Activated CD8-positive, alpha-beta T cell treated with anti-CD3 and anti-CD28 coated beads for 36 hours (primary cell): ENCODE measurements around the gene ATP5F1D. TPM values are rescaled to one million over a fixed set of nuclear protein-coding genes. Genes with fewer than 3 reads are reported as not detected.
"Not testable (repeated sequence)": the region's sequence is repeated elsewhere in the genome, so short reads cannot be mapped to it uniquely, and the experiment has no call there.

Experiments
- ATAC-seq: fragments of 200-7000 bp; cut with Tn5 transposase; one replicate; pipeline ENCODE4 v1.10.0; 2021; ENCODE audit warnings: mild to moderate bottlenecking, moderate library complexity
- CTCF ChIA-PET: fragments of 350-600 bp; sonication (Branson Sonifier 250); formaldehyde crosslinking; loops from one replicate; lab custom pipeline; 2021; ENCODE audit warnings: antibody characterized with exemption; lab: Charles Lee
- POLR2A ChIA-PET: fragments of 350-600 bp; sonication (Branson Sonifier 250); formaldehyde crosslinking; loops from one replicate; lab custom pipeline; 2021; ENCODE audit warnings: antibody characterized with exemption; lab: Charles Lee
- DNase-seq: peaks from one replicate; pipeline ENCODE4 v3.0.0-alpha.2; 2020
- H3K27ac Mint-ChIP-seq: one replicate; pipeline ENCODE4 v1.8.0; 2021; ENCODE audit warnings: mild to moderate bottlenecking, mixed read lengths
- H3K27me3 Mint-ChIP-seq: one replicate; pipeline ENCODE4 v1.8.0; 2021; ENCODE audit warnings: mixed read lengths
- H3K36me3 Mint-ChIP-seq: one replicate; pipeline ENCODE4 v1.8.0; 2021; ENCODE audit warnings: low read depth, mixed read lengths
- H3K4me1 Mint-ChIP-seq: one replicate; pipeline ENCODE4 v1.8.0; 2021; ENCODE audit warnings: low read depth, mixed read lengths
- H3K4me3 Mint-ChIP-seq: one replicate; pipeline ENCODE4 v1.8.0; 2021; ENCODE audit warnings: mild to moderate bottlenecking, moderate library complexity, mixed read lengths
- H3K9me3 Mint-ChIP-seq: one replicate; pipeline ENCODE4 v1.8.0; 2021; ENCODE audit warnings: mixed read lengths
- intact Hi-C: fragments of 100-400 bp; cut with micrococcal nuclease; formaldehyde crosslinking; loops from one replicate; pipeline ENCODE4 v1.10.0; 2022
- total RNA-seq, 2 experiments: library from RNA; stranded (reverse); gene quantifications; one replicate each; pipeline ENCODE4 v1.2.3, GENCODE V29; 2021
- TF ChIP-seq, protein P1 (sequence below): fragments of 200-600 bp; IDR thresholded peaks from one replicate; pipeline ENCODE4 v1.8.0; 2022; ENCODE audit warnings: antibody characterized with exemption, mild to moderate bottlenecking

ATP5F1D gene
- total RNA-seq, 2 experiments from 2014 or later = 186 to 199 TPM

DNA sequence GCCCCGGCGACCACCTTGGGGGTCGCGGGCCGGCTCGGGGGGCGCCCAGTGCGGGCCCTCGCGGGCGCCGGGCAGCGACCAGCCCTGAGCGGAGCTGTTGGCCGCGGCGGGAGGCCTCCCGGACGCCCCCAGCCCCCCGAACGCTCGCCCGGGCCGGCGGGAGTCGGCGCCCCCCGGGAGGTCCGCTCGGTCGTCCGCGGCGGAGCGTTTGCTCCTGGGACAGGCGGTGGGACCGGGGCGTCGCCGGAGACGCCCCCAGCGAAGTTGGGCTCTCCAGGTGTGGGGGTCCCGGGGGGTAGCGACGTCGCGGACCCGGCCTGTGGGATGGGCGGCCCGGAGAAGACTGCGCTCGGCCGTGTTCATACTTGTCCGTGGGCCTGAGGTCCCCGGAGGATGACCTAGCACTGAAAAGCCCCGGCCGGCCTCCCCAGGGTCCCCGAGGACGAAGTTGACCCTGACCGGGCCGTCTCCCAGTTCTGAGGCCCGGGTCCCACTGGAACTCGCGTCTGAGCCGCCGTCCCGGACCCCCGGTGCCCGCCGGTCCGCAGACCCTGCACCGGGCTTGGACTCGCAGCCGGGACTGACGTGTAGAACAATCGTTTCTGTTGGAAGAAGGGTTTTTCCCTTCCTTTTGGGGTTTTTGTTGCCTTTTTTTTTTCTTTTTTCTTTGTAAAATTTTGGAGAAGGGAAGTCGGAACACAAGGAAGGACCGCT, 35.2 kb upstream of the ATP5F1D start:
- peaks cover 13% of the 10 kb centered on the region for H3K36me3 Mint-ChIP-seq
- ChIA-PET CTCF (no interaction called here), POLR2A (interaction anchor here (1.0 kb wide), 1 partner anchor 1047 kb away, joined by 3 read pairs; no protein-coding TSS in a partner anchor)
- peak overlapping the region; percentile 97 for H3K4me3 Mint-ChIP-seq
- DNase-seq (no peak), ATAC-seq (no peak)
- H3K4me1 Mint-ChIP-seq = peaks cover 20% of the 10 kb centered on the region
- no peaks in the 10 kb centered on the region for H3K9me3 Mint-ChIP-seq
- intact Hi-C loops = no loop called here
- TF ChIP-seq, protein P1, sequence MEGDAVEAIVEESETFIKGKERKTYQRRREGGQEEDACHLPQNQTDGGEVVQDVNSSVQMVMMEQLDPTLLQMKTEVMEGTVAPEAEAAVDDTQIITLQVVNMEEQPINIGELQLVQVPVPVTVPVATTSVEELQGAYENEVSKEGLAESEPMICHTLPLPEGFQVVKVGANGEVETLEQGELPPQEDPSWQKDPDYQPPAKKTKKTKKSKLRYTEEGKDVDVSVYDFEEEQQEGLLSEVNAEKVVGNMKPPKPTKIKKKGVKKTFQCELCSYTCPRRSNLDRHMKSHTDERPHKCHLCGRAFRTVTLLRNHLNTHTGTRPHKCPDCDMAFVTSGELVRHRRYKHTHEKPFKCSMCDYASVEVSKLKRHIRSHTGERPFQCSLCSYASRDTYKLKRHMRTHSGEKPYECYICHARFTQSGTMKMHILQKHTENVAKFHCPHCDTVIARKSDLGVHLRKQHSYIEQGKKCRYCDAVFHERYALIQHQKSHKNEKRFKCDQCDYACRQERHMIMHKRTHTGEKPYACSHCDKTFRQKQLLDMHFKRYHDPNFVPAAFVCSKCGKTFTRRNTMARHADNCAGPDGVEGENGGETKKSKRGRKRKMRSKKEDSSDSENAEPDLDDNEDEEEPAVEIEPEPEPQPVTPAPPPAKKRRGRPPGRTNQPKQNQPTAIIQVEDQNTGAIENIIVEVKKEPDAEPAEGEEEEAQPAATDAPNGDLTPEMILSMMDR = no peak
- H3K27ac Mint-ChIP-seq = peak overlapping the region; percentile 79
- no peaks in the 10 kb centered on the region for H3K27me3 Mint-ChIP-seq

DNA sequence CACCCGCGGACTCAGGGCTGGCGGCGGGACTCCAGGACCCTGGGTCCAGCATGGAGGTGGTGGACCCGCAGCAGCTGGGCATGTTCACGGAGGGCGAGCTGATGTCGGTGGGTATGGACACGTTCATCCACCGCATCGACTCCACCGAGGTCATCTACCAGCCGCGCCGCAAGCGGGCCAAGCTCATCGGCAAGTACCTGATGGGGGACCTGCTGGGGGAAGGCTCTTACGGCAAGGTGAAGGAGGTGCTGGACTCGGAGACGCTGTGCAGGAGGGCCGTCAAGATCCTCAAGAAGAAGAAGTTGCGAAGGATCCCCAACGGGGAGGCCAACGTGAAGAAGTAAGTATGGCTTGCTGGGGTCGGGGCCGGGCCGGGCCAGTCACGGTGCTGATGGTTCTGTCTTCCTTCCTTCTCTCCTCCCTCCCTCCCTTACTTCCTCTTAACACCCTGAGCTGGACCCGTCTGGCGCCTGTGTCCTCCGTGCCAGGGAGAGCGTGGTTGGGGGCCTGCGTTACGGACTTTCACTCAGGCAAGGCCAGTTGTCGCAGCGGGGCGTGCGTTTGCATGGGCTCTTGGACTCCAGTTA, 34.6 kb upstream of the ATP5F1D start:
- Mint-ChIP-seq H3K4me3 (peak overlapping the region; percentile 97), H3K4me1 (peaks cover 24% of the 10 kb centered on the region), H3K9me3 (no peaks in the 10 kb centered on the region), H3K27ac (peak overlapping the region; percentile 79), H3K36me3 (peaks cover 13% of the 10 kb centered on the region), H3K27me3 (no peaks in the 10 kb centered on the region)
- DNase-seq (peak; percentile 51), ATAC-seq (no peak)
- intact Hi-C loops = no loop called here
- CTCF ChIA-PET = no interaction called here
- TF ChIP-seq, protein P1 = no peak
- POLR2A ChIA-PET = interaction anchor here (1.0 kb wide), 1 partner anchor 1047 kb away, joined by 3 read pairs; no protein-coding TSS in a partner anchor

DNA sequence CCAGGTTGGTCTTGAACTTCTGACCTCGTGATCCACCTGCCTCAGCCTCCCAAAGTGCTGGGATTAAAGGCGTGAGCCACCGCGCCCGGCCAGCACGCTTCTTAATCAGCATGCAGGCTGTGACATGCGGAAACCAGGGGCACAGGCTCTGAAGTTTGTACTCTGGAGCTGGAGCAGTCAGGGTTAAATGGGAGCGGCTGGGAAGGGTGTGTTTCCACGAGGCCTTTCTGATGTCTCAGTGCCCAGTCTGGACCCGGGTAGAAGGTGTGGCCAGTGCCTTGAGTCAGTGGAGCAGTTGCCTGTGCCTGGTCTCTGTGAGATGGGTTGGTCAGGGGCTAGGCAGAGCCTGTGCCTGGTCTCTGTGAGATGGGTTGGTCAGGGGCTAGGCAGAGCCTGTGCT, 32.7 kb upstream of the ATP5F1D start:
- H3K4me1 Mint-ChIP-seq = peaks cover 23% of the 10 kb centered on the region
- POLR2A ChIA-PET = interaction anchor here (1.7 kb wide), 1 partner anchor 12 kb away, joined by 4 read pairs; no protein-coding TSS in a partner anchor
- H3K36me3 Mint-ChIP-seq = peaks cover 19% of the 10 kb centered on the region
- intact Hi-C loops, DNase-seq, ATAC-seq, H3K9me3 Mint-ChIP-seq, CTCF ChIA-PET, H3K27me3 Mint-ChIP-seq, H3K27ac Mint-ChIP-seq: not testable (repeated sequence)
- H3K4me3 Mint-ChIP-seq = peak overlapping the region; percentile 24

DNA sequence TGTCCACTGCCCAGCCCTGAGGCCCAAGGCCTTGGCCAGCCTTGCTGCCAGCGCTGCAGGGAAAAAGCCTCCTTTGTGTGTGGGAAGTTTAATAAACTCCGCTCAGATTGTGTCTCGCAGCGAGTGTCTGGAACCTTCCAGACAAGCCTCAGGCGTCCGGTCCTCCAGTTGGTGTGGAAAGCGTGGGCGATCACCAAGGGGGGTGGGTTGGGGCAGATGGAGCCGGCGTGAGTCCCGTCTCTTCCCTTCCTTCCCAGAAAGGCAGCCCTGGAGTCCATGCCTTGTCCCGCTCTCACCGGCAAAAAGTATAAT, 31.4 kb upstream of the ATP5F1D start:
- Mint-ChIP-seq H3K4me1 (peaks cover 24% of the 10 kb centered on the region), H3K27me3 (no peaks in the 10 kb centered on the region), H3K4me3 (no peak overlapping the region), H3K9me3 (no peaks in the 10 kb centered on the region), H3K36me3 (peaks cover 19% of the 10 kb centered on the region), H3K27ac (no peak overlapping the region)
- DNase-seq (no peak), ATAC-seq (no peak)
- TF ChIP-seq, protein P1 = no peak
- ChIA-PET CTCF (interaction anchor here (0.9 kb wide), 2 partner anchors 13 to 34 kb away, joined by 3 read pairs; no protein-coding TSS in a partner anchor), POLR2A (interaction anchor here (0.7 to 1.7 kb wide), 2 partner anchors 11 to 26 kb away, joined by 4 read pairs; no protein-coding TSS in a partner anchor)
- intact Hi-C loops = no loop called here

DNA sequence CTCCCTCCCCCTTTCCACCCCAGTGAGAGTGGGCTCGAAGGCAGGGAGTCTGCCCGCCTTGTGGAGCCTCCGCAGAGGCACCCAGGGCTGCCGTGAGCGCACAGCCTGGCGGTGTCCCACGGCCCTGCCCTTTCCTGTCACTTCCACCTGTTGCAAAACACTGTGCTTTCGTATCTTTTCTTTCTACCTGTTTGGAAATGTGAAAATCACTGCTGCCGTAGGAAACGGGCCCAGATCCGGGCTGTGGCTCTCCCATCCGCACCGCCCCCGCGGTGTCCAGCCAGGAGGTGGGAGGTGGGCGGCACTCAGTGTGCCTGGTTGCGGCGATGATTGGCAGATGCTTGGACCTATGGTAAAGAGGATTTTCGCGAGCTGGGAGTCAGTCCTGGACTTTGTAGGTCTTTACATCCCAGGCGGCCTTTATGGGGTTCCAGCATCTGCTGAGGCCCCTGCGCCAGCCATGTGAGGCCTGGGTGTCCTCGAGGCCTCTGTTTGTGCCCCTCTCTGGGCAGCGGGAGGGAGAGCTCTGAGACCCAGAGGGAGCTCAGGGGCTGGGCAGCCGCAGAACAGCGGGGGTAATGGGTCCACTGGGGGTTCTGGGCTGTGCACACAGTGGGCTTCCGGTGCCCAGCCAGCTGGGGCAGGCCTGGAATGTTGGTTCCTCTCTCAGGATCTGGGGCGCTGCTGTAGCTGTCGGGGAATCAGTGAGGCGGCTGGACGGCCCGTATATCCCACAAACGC, 29.9 kb upstream of the ATP5F1D start:
- Mint-ChIP-seq H3K27me3 (no peaks in the 10 kb centered on the region), H3K4me1 (peaks cover 27% of the 10 kb centered on the region), H3K36me3 (peaks cover 19% of the 10 kb centered on the region), H3K4me3 (no peak overlapping the region), H3K27ac (no peak overlapping the region), H3K9me3 (no peaks in the 10 kb centered on the region)
- no peak for DNase-seq
- intact Hi-C loops = no loop called here
- ChIA-PET CTCF (interaction anchor here (1.2 to 1.7 kb wide), 3 partner anchors 17 to 33 kb away, joined by 3 to 5 read pairs (median 4); no protein-coding TSS in a partner anchor), POLR2A (no interaction called here)
- no peak for ATAC-seq
- TF ChIP-seq, protein P1 = no peak
